AG04449 (cell line): ENCODE measurements around the gene ZFPM1.

ENCODE experiments used
- CTCF ChIA-PET: fragments of 350-600 bp; formaldehyde crosslinking; extraction: SDS; loops from one replicate; lab custom pipeline; 2021; ENCODE audit warnings: antibody characterized with exemption; lab: Yijun Ruan, JAX
- POLR2A ChIA-PET: fragments of 400-600, 350-600 bp; formaldehyde crosslinking; extraction: SDS; loops from one replicate; lab custom pipeline; 2020; ENCODE audit warnings: antibody characterized with exemption, inconsistent platforms; lab: Yijun Ruan, JAX
- DNase-seq: peaks from one replicate; pipeline ENCODE4 v3.0.0-alpha.2; 2010; ENCODE audit warnings: low read depth, low spot score
- H3K4me3 ChIP-seq: 2 replicates; pipeline ENCODE4 v1.5.1; 2011; ENCODE audit warnings: low read depth, mild to moderate bottlenecking, control low read depth, low read length
- CTCF ChIP-seq: IDR thresholded peaks from one replicate; pipeline ENCODE4 v1.5.1; 2011; ENCODE audit warnings: mild to moderate bottlenecking, moderate library complexity, low read length, control low read depth, inconsistent platforms; ENCODE audit not compliant: insufficient read depth; ENCODE audit errors: missing control alignments

The ZFPM1 gene

GRCh38 chr16:88534638-88535190 is 81.6 kb downstream of the ZFPM1 start:
- peak overlapping the region; percentile 67 for H3K4me3 ChIP-seq
- no peak for DNase-seq
- ChIA-PET CTCF (interaction anchor here (1.2 kb wide), 1 partner anchor 11 kb away, joined by 4 read pairs; no protein-coding TSS in a partner anchor), POLR2A (no interaction called here)
- peak; percentile 19 for TF ChIP-seq CTCF

GRCh38 chr16:88535191-88535856 is 82.2 kb downstream of the ZFPM1 start:
- CTCF ChIA-PET = interaction anchor here (1.1 to 1.7 kb wide), 2 partner anchors 23 to 26 kb away, joined by 3 to 15 read pairs; no protein-coding TSS in a partner anchor
- DNase-seq = no peak
- H3K4me3 ChIP-seq = peak overlapping the region; percentile 67
- POLR2A ChIA-PET = no interaction called here
- TF ChIP-seq CTCF = no peak

- no peak for DNase-seq
- TF ChIP-seq CTCF = no peak
- ChIA-PET POLR2A (no interaction called here), CTCF (interaction anchor here (1.1 to 1.7 kb wide), 2 partner anchors 23 to 26 kb away, joined by 3 to 15 read pairs; no protein-coding TSS in a partner anchor)
- H3K4me3 ChIP-seq = no peak overlapping the region
Observed at GRCh38 chr16:88535857-88536222, 82.8 kb downstream of the ZFPM1 start.

GRCh38 chr16:88536510-88536909 is 83.4 kb downstream of the ZFPM1 start:
- no peak overlapping the region for H3K4me3 ChIP-seq
- POLR2A ChIA-PET = no interaction called here
- CTCF ChIA-PET = interaction anchor here (1.1 to 1.7 kb wide), 2 partner anchors 22 to 25 kb away, joined by 3 to 15 read pairs; no protein-coding TSS in a partner anchor
- TF ChIP-seq CTCF = no peak
- DNase-seq = no peak

GRCh38 chr16:88536971-88537751 is 84.1 kb downstream of the ZFPM1 start:
- DNase-seq = no peak
- no peak for TF ChIP-seq CTCF
- ChIA-PET CTCF (interaction anchor here (1.7 kb wide), 1 partner anchor 24 kb away, joined by 15 read pairs; no protein-coding TSS in a partner anchor), POLR2A (no interaction called here)
- no peak overlapping the region for H3K4me3 ChIP-seq

GRCh38 chr16:88537859-88538258 is 84.8 kb downstream of the ZFPM1 start:
- H3K4me3 ChIP-seq = no peak overlapping the region
- ChIA-PET POLR2A (interaction anchor here (1.0 kb wide), 1 partner anchor 85 kb away, joined by 3 read pairs; the partner anchor contains the start of gene ZFPM1), CTCF (no interaction called here)
- no peak for DNase-seq
- no peak for TF ChIP-seq CTCF
